HEK293 (cell line): ENCODE measurements around the gene TPP1.

Experiments
- CTCF ChIP-seq: fragments of 450-650 bp; formaldehyde crosslinking; IDR thresholded peaks from 2 replicates; pipeline ENCODE4 v1.5.1; 2016; ENCODE audit warnings: missing biosample characterization, missing genetic modification characterization
- KLF16 ChIP-seq: fragments of 450-650 bp; formaldehyde crosslinking; IDR thresholded peaks from 2 replicates; pipeline ENCODE4 v1.5.1; 2017; ENCODE audit warnings: missing biosample characterization, missing genetic modification characterization
- REST ChIP-seq: fragments of 450-650 bp; formaldehyde crosslinking; IDR thresholded peaks from 2 replicates; pipeline ENCODE4 v1.5.1; 2016; ENCODE audit warnings: missing biosample characterization, missing genetic modification characterization
- TCF7L2 ChIP-seq: IDR thresholded peaks from 2 replicates; pipeline ENCODE4 v1.6.1; 2011; ENCODE audit warnings: low read depth, mild to moderate bottlenecking, inconsistent platforms, low read length, moderate library complexity, borderline replicate concordance
- ZBTB26 ChIP-seq: fragments of 450-650 bp; formaldehyde crosslinking; optimal IDR thresholded peaks from 2 replicates; pipeline ENCODE3; 2016; ENCODE audit warnings: missing biosample characterization, mild to moderate bottlenecking, missing genetic modification characterization
- ZNF26 ChIP-seq: fragments of 450-650 bp; formaldehyde crosslinking; IDR thresholded peaks from 2 replicates; pipeline ENCODE4 v1.5.1; 2016; ENCODE audit warnings: missing biosample characterization, missing genetic modification characterization
- ZNF274 ChIP-seq, 2 experiments: fragments of 200-500 bp in 1 of 2; fragments of 450-650 bp in 1 of 2; sonication (Bioruptor generic) in 1 of 2; formaldehyde crosslinking in 1 of 2; IDR thresholded peaks; 2 replicates each; pipeline versions ENCODE4 v1.5.1 to v1.6.1; 2014 to 2016; ENCODE audit warnings: borderline replicate concordance in 1 of 2, inconsistent platforms in 1 of 2, low read length in 1 of 2, missing biosample characterization in 1 of 2, missing genetic modification characterization in 1 of 2
- ZNF639 ChIP-seq: fragments of 450-650 bp; formaldehyde crosslinking; IDR thresholded peaks from 2 replicates; pipeline ENCODE4 v1.5.1; 2016; ENCODE audit warnings: missing biosample characterization, missing genetic modification characterization

- no peak for TF ChIP-seq CTCF (tag by site-specific recombination)
- no peak for TF ChIP-seq ZNF26 (tag by site-specific recombination)
- TF ChIP-seq KLF16 (tag by site-specific recombination) = no peak
- no peak for TF ChIP-seq TCF7L2
- TF ChIP-seq ZNF274 (IDR thresholded peaks at IDR 0.05; ENCODE audit: low read length) = no peak
- no peak for TF ChIP-seq ZNF274 (tag by site-specific recombination; IDR thresholded peaks at IDR 0.05; ENCODE audit: borderline replicate concordance)
- TF ChIP-seq REST (tag by site-specific recombination) = no peak
- TF ChIP-seq ZBTB26 = no peak
- TF ChIP-seq ZNF639 (tag by site-specific recombination) = no peak
These were observed 55.6 kb downstream of the TPP1 start for GRCh38 chr11:6563667-6564066.
